ENCODE measurements around the gene PKP3. TPM values are rescaled to one million over a fixed set of nuclear protein-coding genes. Genes with fewer than 3 reads are reported as not detected.

PKP3 gene
- total and polyA plus RNA-seq, 8 donors: 11.0 to 48.6 (median 13.9) TPM

- Histone ChIP-seq H3K36me3 (no peaks in the 10 kb centered on the region), H3K27me3 (peaks cover 0 to 13% of the 10 kb centered on the region in 2 donors), H3K9me3 (peaks cover 0 to 4% of the 10 kb centered on the region in 2 donors), H3K4me1 (peaks cover 0 to 10% of the 10 kb centered on the region in 2 donors), H3K4me3 (no peak overlapping the region), H3K27ac (no peak overlapping the region)
- intact Hi-C loops (cut with DNase I): no loop called here
- ATAC-seq: no peak
- no peak for DNase-seq
- no peak for TF ChIP-seq CTCF (IDR thresholded peaks at IDR 0.05)
These were observed 1.8 kb upstream of the PKP3 start for GRCh38 chr11:392102-392777.

DNA sequence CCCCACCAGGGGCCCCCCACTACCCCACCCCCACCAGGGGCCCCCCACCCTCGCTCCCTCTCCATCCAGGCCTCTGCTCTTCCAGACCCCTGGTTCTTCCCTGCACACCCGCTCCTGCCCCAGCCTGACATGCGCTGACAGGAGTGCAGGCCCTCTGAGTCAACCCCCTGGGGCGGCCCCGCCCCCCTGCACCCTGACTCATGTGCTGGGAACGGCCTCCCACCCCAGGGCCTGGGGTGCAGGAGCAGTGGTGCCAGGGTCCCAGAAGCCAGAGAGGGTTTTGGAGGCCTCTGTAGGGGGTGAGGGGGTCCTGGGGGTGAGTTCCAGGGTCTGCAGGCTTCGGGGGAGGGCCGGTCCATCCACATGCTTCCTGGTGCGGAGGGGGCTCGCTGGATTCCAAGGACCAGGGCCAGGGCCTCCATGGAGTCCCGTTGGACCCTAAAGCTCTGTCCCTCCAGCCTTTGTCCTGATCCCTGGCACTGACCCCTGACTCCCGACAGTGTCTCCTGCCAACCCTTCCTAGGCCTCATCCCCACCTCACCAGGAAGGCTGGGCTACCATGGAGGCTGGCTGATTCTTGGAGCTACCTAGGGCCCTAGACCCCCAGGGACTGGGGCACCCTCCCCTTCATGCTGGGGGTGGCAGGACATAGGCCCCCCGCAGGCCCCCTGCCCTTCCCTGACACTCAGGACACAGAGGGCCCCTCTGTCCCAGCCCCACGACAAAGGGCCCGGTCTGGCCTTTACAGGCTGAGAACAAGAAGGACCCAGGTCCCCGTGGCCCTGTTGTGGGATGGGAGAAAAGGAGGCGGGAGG, 583 bp upstream of the PKP3 start:
- DNase-seq (no peak), ATAC-seq (peak; percentile 8)
- Histone ChIP-seq H3K27me3 (peaks cover 0 to 13% of the 10 kb centered on the region in 2 donors), H3K4me3 (no peak overlapping the region), H3K9me3 (no peaks in the 10 kb centered on the region), H3K27ac (peak overlapping the region in 1 of 2 donors; percentile 39), H3K36me3 (no peaks in the 10 kb centered on the region), H3K4me1 (peaks cover 0 to 13% of the 10 kb centered on the region in 2 donors)
- no peak for TF ChIP-seq CTCF (IDR thresholded peaks at IDR 0.05)
- intact Hi-C loops (cut with DNase I): no loop called here

DNA sequence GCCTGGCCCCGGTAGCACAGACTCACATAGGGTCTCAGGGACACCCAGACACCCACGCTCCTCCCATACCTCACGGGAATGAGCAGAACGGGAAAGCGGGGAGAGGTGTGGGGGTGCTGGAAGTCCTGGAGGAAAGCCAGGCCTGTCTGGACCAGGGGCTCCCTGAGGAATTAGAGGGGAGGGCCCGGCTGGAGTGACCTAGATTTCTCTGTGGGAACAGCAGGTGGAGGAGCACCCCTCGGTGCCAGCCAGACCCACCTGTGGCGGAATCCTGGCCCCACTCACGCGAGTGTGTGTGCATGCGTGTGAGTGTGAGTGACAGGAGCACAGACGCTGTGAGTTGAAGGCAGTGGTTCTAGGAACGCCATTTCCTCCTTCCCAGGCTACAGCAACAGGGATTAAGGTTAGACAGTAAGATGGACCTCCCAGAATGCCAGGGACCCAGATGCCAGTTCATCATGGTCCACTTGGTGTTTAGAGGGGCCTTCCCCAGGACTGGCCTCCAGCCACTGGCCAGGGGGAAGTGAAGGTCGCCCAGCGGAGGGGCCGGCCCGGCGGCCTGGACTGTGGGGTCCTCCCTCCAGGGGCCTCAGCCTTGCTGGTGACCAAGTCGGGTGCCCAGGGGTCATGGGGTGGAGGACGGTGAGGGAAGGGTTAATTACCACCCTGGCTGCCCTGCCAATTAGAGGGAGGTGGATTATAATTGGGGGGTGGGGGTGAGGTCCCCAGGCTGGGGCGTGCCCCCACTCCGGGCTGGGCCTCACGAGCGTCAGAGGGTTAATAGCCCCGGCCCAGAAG, 1.0 kb downstream of the PKP3 start:
- DNase-seq (no peak), ATAC-seq (no peak)
- H3K4me3 ChIP-seq: peak overlapping the region; percentile 16 to 45
- no peak overlapping the region for H3K27ac ChIP-seq
- no peak for TF ChIP-seq CTCF (IDR thresholded peaks at IDR 0.05)
- peaks cover 0 to 13% of the 10 kb centered on the region in 2 donors for H3K4me1 ChIP-seq
- H3K36me3 ChIP-seq: peaks cover 0 to 5% of the 10 kb centered on the region in 2 donors
- peaks cover 0 to 13% of the 10 kb centered on the region in 2 donors for H3K27me3 ChIP-seq
- peaks cover 0 to 2% of the 10 kb centered on the region in 2 donors for H3K9me3 ChIP-seq
- intact Hi-C loops (cut with DNase I): no loop called here

- intact Hi-C loops (cut with DNase I): no loop called here
- ATAC-seq: no peak
- TF ChIP-seq CTCF (IDR thresholded peaks at IDR 0.05): no peak
These were observed 1.9 kb downstream of the PKP3 start for GRCh38 chr11:395866-396265.

More at GRCh38 chr11:395866-396265, 1.9 kb downstream of the PKP3 start:
- Histone ChIP-seq H3K27me3 (peaks cover 0 to 13% of the 10 kb centered on the region in 2 donors), H3K9me3 (peaks cover 0 to 5% of the 10 kb centered on the region in 2 donors), H3K36me3 (peaks cover 0 to 5% of the 10 kb centered on the region in 2 donors), H3K4me1 (peaks cover 0 to 13% of the 10 kb centered on the region in 2 donors), H3K4me3 (peak overlapping the region in 1 of 2 donors; percentile 45), H3K27ac (no peak overlapping the region)
- no peak for DNase-seq
